Breast epithelium (tissue), 4 donors: ENCODE results near the gene ASB2. TPM values are rescaled to one million over a fixed set of nuclear protein-coding genes. Genes with fewer than 3 reads are reported as not detected.

Source experiments
- DNase-seq, 2 donors: peaks; one replicate each; pipeline ENCODE4 v3.0.0-alpha.2; 2019; ENCODE audit warnings: low spot score in 2 of 2
- H3K27ac ChIP-seq, 2 donors: fragments of 200-600 bp; sonication (generic) in 1 of 2; one replicate each; pipeline ENCODE4 v1.5.1; 2016 to 2019; ENCODE audit warnings: mild to moderate bottlenecking in 1 of 2
- H3K27me3 ChIP-seq, 2 donors: fragments of 200-600 bp; sonication (generic) in 1 of 2; one replicate each; pipeline versions ENCODE4 v1.5.1 to v1.6.0; 2017 to 2019; ENCODE audit warnings: control low read depth in 1 of 2, mild to moderate bottlenecking in 1 of 2
- H3K36me3 ChIP-seq: fragments of 200-600 bp; one replicate; pipeline ENCODE4 v1.5.1; 2019
- H3K4me1 ChIP-seq, 2 donors: fragments of 200-600 bp; sonication (generic); one replicate each; pipeline ENCODE4 v1.5.1; 2016 to 2019; ENCODE audit warnings: control low read depth in 1 of 2
- H3K4me3 ChIP-seq, 3 donors: fragments of 200-600 bp; sonication (generic); 1 replicate in 2 of 3; 2 replicates in 1 of 3; pipeline ENCODE4 v1.5.1; 2016 to 2019; ENCODE audit warnings: mild to moderate bottlenecking in 3 of 3, moderate library complexity in 2 of 3
- H3K9me3 ChIP-seq, 2 donors: fragments of 200-600 bp; sonication (generic) in 1 of 2; one replicate each; pipeline ENCODE4 v1.5.1; 2016 to 2019; ENCODE audit warnings: control low read depth in 1 of 2
- CTCF ChIP-seq, 3 donors: fragments of 450-650 bp; IDR thresholded peaks; one replicate each; pipeline ENCODE4 v1.5.1; 2016 to 2017; ENCODE audit warnings: antibody characterized with exemption in 3 of 3, mild to moderate bottlenecking in 3 of 3, moderate library complexity in 3 of 3
- POLR2A ChIP-seq: fragments of 450-650 bp; IDR thresholded peaks from one replicate; pipeline ENCODE4 v1.6.1; 2016; ENCODE audit warnings: antibody characterized with exemption, mild to moderate bottlenecking, moderate library complexity
- POLR2AphosphoS5 ChIP-seq, 3 donors: sonication (generic); formaldehyde crosslinking; IDR thresholded peaks; one replicate each; pipeline ENCODE4 v1.6.1; 2017; ENCODE audit warnings: antibody characterized with exemption in 3 of 3
- intact Hi-C: fragments of 100-400 bp; cut with DNase I; formaldehyde crosslinking; loops from one replicate; pipeline ENCODE4 v1.15.1; 2023; ENCODE audit warnings: low total_unique reads
- total RNA-seq, 3 donors: library from RNA; depleted of rRNA; stranded (reverse); fragments of >200 nt; gene quantifications; one replicate each; pipeline ENCODE4 v1.1.0, GENCODE V29; 2016

Gene ASB2
- total RNA-seq, 3 donors from 2014 or later: 1.3 to 2.0 TPM; not detected in 1

- H3K4me1 ChIP-seq: no peaks in the 10 kb centered on the region
- no peaks in the 10 kb centered on the region for H3K36me3 ChIP-seq
- intact Hi-C loops: no loop called here
- no peaks in the 10 kb centered on the region for H3K27me3 ChIP-seq
- H3K9me3 ChIP-seq: no peaks in the 10 kb centered on the region
- no peak overlapping the region for H3K27ac ChIP-seq
- DNase-seq: no peak
- TF ChIP-seq POLR2A: no peak
- no peak for TF ChIP-seq CTCF (IDR thresholded peaks at IDR 0.05)
- TF ChIP-seq POLR2AphosphoS5 (IDR thresholded peaks at IDR 0.05): no peak
- no peak overlapping the region for H3K4me3 ChIP-seq
These were observed 33.4 kb upstream of the ASB2 start for GRCh38 chr14:94009767-94010166.

- Histone ChIP-seq H3K36me3 (no peaks in the 10 kb centered on the region), H3K4me3 (no peak overlapping the region), H3K4me1 (no peaks in the 10 kb centered on the region), H3K27me3 (peaks cover 0 to 6% of the 10 kb centered on the region in 2 donors), H3K27ac (no peak overlapping the region), H3K9me3 (no peaks in the 10 kb centered on the region)
- intact Hi-C loops: no loop called here
- DNase-seq: no peak
- no peak for TF ChIP-seq CTCF (IDR thresholded peaks at IDR 0.05)
- TF ChIP-seq POLR2AphosphoS5 (IDR thresholded peaks at IDR 0.05): no peak
- TF ChIP-seq POLR2A: no peak
These were observed 31.9 kb upstream of the ASB2 start for GRCh38 chr14:94008234-94008633.

- intact Hi-C loops: no loop called here
- Histone ChIP-seq H3K9me3 (no peaks in the 10 kb centered on the region), H3K27ac (no peak overlapping the region), H3K27me3 (peaks cover 0 to 11% of the 10 kb centered on the region in 2 donors), H3K36me3 (no peaks in the 10 kb centered on the region), H3K4me1 (no peaks in the 10 kb centered on the region), H3K4me3 (no peak overlapping the region)
- TF ChIP-seq CTCF (IDR thresholded peaks at IDR 0.05) (no peak), POLR2A (no peak), POLR2AphosphoS5 (IDR thresholded peaks at IDR 0.05) (no peak)
- no peak for DNase-seq
These were observed 29.1 kb upstream of the ASB2 start for GRCh38 chr14:94005324-94006073.

- Histone ChIP-seq H3K36me3 (no peaks in the 10 kb centered on the region), H3K4me1 (no peaks in the 10 kb centered on the region), H3K27me3 (peaks cover 0 to 11% of the 10 kb centered on the region in 2 donors), H3K4me3 (no peak overlapping the region), H3K9me3 (no peaks in the 10 kb centered on the region), H3K27ac (no peak overlapping the region)
- no peak for DNase-seq
- TF ChIP-seq POLR2AphosphoS5 (IDR thresholded peaks at IDR 0.05) (no peak), POLR2A (no peak), CTCF (IDR thresholded peaks at IDR 0.05) (no peak)
- intact Hi-C loops: no loop called here
These were observed 27.6 kb upstream of the ASB2 start for GRCh38 chr14:94004015-94004414.

GRCh38 chr14:94003397-94003796, 27.0 kb upstream of the ASB2 start:
- intact Hi-C loops: no loop called here
- DNase-seq: no peak
- no peak overlapping the region for H3K27ac ChIP-seq
- H3K4me1 ChIP-seq: no peaks in the 10 kb centered on the region
- H3K27me3 ChIP-seq: peaks cover 0 to 11% of the 10 kb centered on the region in 2 donors
- TF ChIP-seq CTCF (IDR thresholded peaks at IDR 0.05) (no peak), POLR2AphosphoS5 (IDR thresholded peaks at IDR 0.05) (no peak), POLR2A (no peak)
- no peak overlapping the region for H3K4me3 ChIP-seq
- H3K36me3 ChIP-seq: no peaks in the 10 kb centered on the region
- no peaks in the 10 kb centered on the region for H3K9me3 ChIP-seq
